ENCODE data around the gene IGFL3. TPM values are rescaled to one million over a fixed set of nuclear protein-coding genes. Genes with fewer than 3 reads are reported as not detected.
"Not testable (repeated sequence)": the region's sequence is repeated elsewhere in the genome, so short reads cannot be mapped to it uniquely, and the experiment has no call there.

The IGFL3 gene
- not detected in 2 replicates for polyA plus RNA-seq (2011; rRNA removed)
- not detected in 2 replicates for polyA minus RNA-seq (2011; rRNA and poly(A)+ RNA removed)

DNA sequence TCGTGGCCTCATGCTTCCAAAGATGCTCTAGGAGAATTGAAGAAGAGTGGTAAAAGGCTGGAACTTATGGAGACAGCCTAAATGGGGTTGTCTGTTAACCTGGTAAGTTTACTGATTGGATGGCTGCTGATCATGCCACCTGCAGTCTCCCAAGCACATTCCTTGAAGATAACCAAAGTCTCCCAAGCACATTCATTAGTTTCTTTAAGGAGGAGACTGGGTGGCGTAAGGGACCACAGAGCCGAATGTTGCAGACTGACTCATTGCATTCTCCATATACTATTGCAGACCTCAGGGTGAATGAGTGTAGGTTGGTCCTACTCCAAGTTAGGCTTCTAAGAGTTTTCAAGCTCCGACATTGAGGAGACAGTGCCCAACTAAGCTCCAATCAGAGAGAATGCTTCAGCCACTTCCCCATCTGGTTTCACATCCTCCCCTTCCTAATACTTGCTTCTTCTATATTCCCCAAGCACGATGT is at the start of gene IGFL3:
Gene IGFL3 (minus strand): TSS at position 51 of the 478 bp plus-strand sequence. CDS start 39 bp downstream, at position 12.
- no peak for DNase-seq (ENCODE audit: low read depth, low spot score)

DNA sequence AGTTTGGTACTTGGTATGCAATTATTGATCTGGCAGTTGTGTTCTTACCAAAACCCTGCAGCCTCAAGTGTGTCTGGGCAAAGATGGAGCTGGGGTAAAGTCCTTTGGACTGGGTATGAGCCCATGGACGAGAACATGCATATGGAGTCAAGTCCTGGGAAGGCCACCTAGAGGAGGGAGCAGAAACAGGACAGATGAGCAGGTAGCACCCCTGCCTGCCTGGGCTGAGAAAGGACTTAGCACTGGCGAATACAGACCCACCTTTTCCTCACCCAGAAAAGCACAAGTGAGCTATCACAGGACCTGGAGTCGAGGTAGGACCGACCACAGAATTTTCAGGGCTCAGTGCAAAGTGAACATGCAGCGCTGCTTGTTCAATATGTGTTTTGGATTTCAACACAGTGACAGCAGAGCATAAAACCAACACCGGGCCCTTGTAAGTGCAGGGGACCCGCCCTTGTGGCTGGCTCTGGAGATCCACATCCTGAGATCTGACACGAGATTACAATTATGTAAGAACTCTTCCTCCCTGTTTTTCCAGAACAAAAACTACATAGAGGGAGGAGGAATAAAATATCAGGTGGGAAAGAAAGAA is 49.5 kb upstream of the IGFL3 start:
- POLR2A ChIA-PET = no interaction called here
- H3K27me3 ChIP-seq (ENCODE audit: control insufficient read depth, insufficient read depth, low read length) = peaks cover 30% of the 10 kb centered on the region

More for the DNA sequence above, at the start of gene IGFL3:
- Histone ChIP-seq H3K27me3 (ENCODE audit: control insufficient read depth, insufficient read depth, low read length) (peaks cover 56% of the 10 kb centered on the region), H3K4me3 (ENCODE audit: low read depth, low read length) (no peak within 1 kb of the TSS), H3K9me3 (ENCODE audit: control insufficient read depth, insufficient read depth, low read length) (peaks cover 5% of the 10 kb centered on the region), H3K27ac (ENCODE audit: low read depth, low read length) (no peak within 1 kb of the TSS)
- TF ChIP-seq, protein P1, sequence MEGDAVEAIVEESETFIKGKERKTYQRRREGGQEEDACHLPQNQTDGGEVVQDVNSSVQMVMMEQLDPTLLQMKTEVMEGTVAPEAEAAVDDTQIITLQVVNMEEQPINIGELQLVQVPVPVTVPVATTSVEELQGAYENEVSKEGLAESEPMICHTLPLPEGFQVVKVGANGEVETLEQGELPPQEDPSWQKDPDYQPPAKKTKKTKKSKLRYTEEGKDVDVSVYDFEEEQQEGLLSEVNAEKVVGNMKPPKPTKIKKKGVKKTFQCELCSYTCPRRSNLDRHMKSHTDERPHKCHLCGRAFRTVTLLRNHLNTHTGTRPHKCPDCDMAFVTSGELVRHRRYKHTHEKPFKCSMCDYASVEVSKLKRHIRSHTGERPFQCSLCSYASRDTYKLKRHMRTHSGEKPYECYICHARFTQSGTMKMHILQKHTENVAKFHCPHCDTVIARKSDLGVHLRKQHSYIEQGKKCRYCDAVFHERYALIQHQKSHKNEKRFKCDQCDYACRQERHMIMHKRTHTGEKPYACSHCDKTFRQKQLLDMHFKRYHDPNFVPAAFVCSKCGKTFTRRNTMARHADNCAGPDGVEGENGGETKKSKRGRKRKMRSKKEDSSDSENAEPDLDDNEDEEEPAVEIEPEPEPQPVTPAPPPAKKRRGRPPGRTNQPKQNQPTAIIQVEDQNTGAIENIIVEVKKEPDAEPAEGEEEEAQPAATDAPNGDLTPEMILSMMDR (IDR thresholded peaks at IDR 0.05; ENCODE audit: low read depth, low read length) = no peak
- ChIA-PET CTCF (no interaction called here), POLR2A (no interaction called here)

DNA sequence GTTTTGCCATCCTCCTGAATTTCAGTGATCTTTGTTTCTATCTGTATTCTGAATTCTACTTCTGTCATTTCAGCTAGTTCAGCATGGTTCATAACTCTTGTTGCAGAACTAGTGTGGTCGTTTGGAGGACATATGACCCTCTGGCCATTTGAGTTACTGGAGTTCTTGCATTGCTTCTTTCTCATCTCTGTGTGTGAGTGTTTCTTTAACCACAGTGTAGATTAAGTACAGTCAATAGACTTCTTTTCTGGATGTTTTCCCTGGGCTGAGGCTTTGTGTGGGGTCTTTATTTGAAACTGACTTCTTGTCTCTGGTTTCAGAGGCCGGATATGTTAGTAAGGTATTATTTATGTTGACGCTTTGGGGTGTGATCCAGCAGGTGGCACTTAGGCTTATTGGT is 38.2 kb upstream of the IGFL3 start:
- Histone ChIP-seq H3K4me3 (ENCODE audit: low read depth, low read length) (no peak overlapping the region), H3K9me3 (ENCODE audit: control insufficient read depth, insufficient read depth, low read length) (no peaks in the 10 kb centered on the region; the same call in 1 of the 2 replicates), H3K27ac (ENCODE audit: low read depth, low read length) (no peak overlapping the region), H3K27me3 (ENCODE audit: control insufficient read depth, insufficient read depth, low read length) (peaks cover 30% of the 10 kb centered on the region)
- TF ChIP-seq, protein P1 (IDR thresholded peaks at IDR 0.05; ENCODE audit: low read depth, low read length) = no peak
- POLR2A ChIA-PET = no interaction called here
- no peak for DNase-seq (ENCODE audit: low read depth, low spot score)
- CTCF ChIA-PET = no interaction called here

More for the DNA sequence above, 49.5 kb upstream of the IGFL3 start:
- H3K9me3 ChIP-seq (ENCODE audit: control insufficient read depth, insufficient read depth, low read length) = no peaks in the 10 kb centered on the region
- no peak for DNase-seq (ENCODE audit: low read depth, low spot score)
- CTCF ChIA-PET = no interaction called here
- H3K4me3 ChIP-seq (ENCODE audit: low read depth, low read length) = no peak overlapping the region
- TF ChIP-seq, protein P1 (IDR thresholded peaks at IDR 0.05; ENCODE audit: low read depth, low read length) = no peak
- no peak overlapping the region for H3K27ac ChIP-seq (ENCODE audit: low read depth, low read length)

DNA sequence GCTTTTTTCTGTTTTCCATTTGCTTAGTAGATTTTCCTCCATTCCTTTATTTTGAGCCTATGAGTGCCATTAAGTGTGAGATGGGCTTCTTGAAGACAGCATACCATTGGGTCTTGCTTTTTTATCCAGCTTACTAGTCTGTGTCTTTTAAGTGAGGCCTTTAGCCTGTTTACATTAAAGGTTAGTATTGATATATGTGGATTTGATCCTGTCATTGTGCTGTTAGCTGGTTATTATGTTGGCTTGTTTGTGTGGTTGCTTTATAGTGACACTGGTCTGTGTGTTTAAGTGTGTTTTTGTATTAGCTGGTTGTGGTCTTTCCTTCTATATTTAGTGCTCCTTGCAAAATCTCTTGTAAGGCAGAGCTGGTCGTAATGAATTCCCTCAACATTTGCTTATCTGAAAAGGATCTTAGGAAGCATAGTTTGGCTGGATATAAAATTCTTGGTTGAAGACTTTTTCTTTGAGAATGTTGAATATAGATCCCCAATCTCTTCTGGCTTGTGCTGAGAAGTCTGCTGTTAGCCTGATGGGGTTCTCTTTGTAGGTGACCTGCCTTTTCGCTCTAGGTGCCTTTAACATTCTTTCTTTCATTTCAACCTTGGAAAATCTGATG is 37.3 kb upstream of the IGFL3 start:
- H3K27me3 ChIP-seq (ENCODE audit: control insufficient read depth, insufficient read depth, low read length) = peaks cover 26% of the 10 kb centered on the region
- H3K4me3 ChIP-seq (ENCODE audit: low read depth, low read length); H3K27ac ChIP-seq (ENCODE audit: low read depth, low read length); DNase-seq (ENCODE audit: low read depth, low spot score); POLR2A ChIA-PET; CTCF ChIA-PET; H3K9me3 ChIP-seq (ENCODE audit: control insufficient read depth, insufficient read depth, low read length): not testable (repeated sequence)

DNA sequence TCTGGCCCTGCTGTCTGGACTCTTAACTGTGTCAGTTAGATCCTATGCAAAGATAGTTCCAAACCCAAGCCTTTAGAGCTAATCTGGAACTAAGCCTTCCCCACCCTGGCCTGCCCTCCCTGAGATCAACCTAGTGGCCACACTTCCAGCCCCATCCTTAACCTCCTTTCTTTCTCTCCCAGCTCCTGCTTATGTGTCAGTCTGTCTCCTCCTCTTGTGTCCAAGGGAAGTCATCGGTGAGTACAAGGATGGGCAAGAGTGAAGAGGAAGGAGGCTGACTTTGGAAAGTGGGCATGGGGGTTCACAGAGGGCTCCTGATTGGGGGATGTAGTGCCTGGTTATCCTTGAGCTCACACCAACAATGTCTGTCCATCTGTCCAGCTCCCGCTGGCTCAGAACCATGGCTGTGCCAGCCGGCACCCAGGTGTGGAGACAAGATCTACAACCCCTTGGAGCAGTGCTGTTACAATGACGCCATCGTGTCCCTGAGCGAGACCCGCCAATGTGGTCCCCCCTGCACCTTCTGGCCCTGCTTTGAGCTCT is 35.8 kb upstream of the IGFL3 start:
- TF ChIP-seq, protein P1 (IDR thresholded peaks at IDR 0.05; ENCODE audit: low read depth, low read length) = no peak
- H3K27me3 ChIP-seq (ENCODE audit: control insufficient read depth, insufficient read depth, low read length) = peaks cover 20% of the 10 kb centered on the region
- no peaks in the 10 kb centered on the region; the same call in 1 of the 2 replicates for H3K9me3 ChIP-seq (ENCODE audit: control insufficient read depth, insufficient read depth, low read length)
- POLR2A ChIA-PET = interaction anchor here (0.6 kb wide), 1 partner anchor 154 kb away, joined by 3 read pairs; no protein-coding TSS in a partner anchor
- CTCF ChIA-PET = no interaction called here
- no peak for DNase-seq (ENCODE audit: low read depth, low spot score)
- H3K27ac ChIP-seq (ENCODE audit: low read depth, low read length) = no peak overlapping the region
- no peak overlapping the region for H3K4me3 ChIP-seq (ENCODE audit: low read depth, low read length)

Data from AG04450 (cell line).